GM21526 (cell line): ENCODE results near the gene SUMO4.

Experiments
- ATAC-seq: cut with Tn5 transposase; IDR thresholded peaks from one replicate; pipeline ENCODE4 v1.9.1; 2021; ENCODE audit warnings: moderate library complexity; ENCODE audit not compliant: unreplicated experiment, low FRiP score

The SUMO4 gene

DNA sequence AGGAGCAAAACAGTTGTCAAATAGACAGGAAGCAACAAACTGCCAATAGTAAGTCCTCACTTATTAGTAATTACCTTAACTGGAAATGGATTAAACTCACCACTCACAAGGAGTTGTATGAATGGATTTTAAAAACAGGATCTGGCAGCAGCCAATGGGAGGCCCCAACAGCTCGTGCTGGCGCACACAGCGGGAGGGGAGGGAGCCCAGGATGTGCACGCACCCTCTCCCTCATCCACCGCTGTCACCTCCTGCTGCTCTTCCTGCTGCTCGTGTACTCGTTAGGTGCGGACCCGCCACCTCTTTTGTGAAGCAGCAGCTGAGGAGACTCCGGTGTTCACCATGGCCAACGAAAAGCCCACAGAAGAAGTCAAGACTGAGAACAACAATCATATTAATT lies at the start of gene SUMO4:
SUMO4 (plus strand) TSS at position 213 of the 400 bp plus-strand sequence; CDS start at position 343, 130 bp downstream.
- no peak for ATAC-seq

DNA sequence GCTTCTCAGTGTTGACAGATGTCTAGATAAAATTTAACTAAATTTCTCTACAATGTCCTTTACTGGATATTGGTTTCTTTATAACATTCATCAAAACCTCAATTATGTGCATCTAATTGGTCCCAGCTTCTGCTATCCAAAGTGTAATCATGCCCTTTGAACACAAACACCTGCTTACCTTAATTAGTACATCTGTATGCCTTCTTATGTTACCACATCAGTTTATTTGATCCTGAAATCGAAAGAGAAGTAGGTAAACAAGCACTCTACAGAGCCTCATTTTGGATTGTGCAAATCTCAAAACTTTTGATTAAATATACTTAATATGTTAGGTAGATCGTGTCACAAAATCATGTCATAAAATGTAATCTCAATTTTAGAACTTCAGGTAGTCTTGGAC lies 46.1 kb upstream of the SUMO4 start:
- ATAC-seq = no peak

- ATAC-seq = no peak
Observed at GRCh38 chr6:149356081-149356750, 43.8 kb upstream of the SUMO4 start.

GRCh38 chr6:149357726-149358538 lies 42.1 kb upstream of the SUMO4 start:
- no peak for ATAC-seq

DNA sequence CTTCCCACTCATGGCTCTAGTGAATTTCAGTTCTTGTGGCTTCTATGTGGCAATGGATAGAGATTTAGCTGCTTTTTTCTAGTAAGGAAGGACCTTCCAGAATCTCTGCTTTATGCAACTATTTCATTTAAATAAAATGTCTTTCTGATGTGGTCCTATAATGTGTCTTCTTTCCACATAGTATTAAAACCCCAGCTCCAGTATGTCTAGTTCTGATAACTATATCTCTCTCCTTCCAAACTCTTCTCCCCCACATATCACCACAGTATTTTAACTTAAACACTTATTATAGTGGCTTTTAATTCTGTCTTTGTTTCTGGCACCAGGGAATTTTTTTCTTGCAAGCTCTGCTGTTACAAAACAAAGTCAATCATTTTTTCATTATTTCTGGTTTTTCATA lies 40.6 kb upstream of the SUMO4 start:
- no peak for ATAC-seq

DNA sequence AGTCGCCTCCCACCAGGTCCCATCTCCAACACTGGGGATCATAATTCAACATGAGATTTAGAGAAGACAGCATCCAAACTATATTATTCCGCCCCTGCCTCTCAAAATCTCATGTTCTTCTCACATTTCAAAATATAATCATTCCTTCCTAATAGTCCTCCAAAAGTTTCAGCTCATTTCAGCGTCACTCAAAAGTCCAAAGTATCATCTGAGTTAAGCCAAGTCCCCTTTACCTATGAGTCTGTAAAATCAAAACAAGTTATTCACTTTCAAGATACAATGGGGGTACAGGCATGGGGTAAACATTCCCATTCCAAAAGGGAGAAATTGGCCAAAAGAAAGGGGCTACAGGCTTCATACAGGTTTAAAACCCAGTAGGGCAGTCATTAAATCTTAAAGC lies 39.5 kb upstream of the SUMO4 start:
- no peak for ATAC-seq

DNA sequence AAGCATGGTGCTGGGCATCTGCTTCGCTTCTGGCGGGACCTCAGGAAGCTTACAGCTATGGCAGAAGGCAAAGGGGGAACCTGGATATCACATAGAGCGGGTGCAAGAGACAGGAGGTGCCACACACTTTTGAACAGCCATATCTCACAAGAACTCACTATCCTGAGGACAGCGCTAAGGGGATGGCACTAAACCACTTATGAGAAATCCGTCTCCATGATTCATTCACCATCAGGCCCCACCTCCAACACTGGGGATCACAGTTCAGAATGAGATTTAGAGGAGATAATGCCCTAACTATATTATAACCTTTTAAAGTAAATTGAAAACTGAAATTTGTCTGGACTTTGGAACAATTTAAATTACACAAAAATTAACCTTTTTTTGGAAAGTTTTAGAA lies 37.8 kb upstream of the SUMO4 start:
- ATAC-seq = no peak

GRCh38 chr6:149363154-149363553 lies 36.9 kb upstream of the SUMO4 start:
- no peak for ATAC-seq

GRCh38 chr6:149364557-149364956 lies 35.5 kb upstream of the SUMO4 start:
- no peak for ATAC-seq

- ATAC-seq = no peak
Observed at GRCh38 chr6:149365197-149365596, 34.9 kb upstream of the SUMO4 start.

- no peak for ATAC-seq
Observed at GRCh38 chr6:149366267-149366921, 33.7 kb upstream of the SUMO4 start.

GRCh38 chr6:149368065-149368464 lies 32.0 kb upstream of the SUMO4 start:
- ATAC-seq = no peak

- no peak for ATAC-seq
Observed at GRCh38 chr6:149371154-149371553, 28.9 kb upstream of the SUMO4 start.

DNA sequence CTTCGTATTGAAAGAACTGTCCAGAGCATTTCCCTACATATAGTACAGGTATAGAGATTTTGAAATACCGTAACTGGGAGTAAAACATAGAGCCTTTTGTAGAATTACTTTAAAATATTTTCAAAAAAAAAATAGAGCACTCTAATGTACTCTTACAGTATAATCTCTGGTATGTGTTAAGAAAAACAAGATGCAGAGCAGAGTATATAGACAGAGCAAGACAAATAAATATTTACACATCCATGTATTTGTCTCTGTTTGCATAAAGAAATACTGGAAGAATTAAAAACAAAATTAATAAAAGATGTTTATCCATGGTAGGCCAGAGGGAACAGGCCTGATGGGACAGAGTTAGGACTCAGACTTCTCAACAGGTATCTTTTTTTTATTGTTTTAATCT lies 28.0 kb upstream of the SUMO4 start:
- ATAC-seq = no peak

DNA sequence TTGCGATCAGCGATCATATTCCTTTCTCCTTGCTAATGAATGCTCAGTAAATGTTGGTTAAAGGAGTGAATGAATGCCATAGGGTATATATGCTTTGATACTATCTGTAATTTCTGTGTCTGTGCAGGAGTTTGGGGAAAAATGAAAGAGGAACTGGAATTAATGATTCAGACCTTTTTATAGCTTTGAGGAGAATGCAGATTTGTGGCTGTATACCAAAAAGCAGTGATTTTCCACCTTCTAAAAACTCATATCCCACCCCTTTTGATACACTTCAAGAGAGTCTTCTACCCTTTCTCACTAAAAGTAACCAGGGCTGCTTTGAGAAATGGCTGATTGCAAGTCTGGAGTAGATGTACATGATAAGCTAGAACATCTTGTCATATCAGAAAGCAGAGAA lies 26.6 kb upstream of the SUMO4 start:
- ATAC-seq = no peak

DNA sequence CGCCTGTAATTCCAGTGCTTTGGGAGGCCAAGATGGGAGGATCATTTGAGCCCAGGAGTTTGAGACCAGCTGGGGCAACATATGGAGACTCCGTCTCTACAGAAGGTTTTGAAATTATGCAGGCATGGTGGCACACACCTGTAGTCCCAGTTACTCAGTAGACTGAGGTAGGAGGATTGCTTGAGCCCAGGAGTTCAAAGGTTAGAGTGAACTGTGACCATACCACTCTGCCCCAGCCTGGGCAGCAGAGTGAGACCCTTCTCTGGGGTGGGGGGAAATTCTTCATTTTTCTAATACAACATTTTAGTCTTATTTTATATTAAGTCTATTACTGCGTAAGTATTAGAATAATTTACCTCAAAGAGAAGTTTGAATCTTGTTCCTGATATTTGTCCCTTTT lies 20.1 kb upstream of the SUMO4 start:
- no peak for ATAC-seq

DNA sequence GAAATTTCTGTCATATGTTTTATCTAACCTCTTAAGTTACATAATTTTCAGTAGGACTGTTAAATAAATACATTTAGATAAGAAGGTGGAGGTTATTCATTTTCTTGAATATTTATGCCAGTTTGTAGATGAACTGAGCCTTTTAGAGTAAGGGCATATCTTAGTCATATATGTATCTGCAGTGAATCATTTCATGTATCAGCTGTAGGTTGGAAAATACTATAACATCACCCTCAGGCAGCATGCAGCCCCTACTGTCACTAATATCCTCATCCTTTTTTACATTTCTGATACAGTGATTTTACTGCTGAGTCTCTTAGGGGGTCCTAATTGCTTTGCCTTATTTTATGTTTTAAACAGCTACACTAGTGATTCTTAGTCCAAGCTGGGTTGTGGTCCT lies 19.5 kb upstream of the SUMO4 start:
- no peak for ATAC-seq

GRCh38 chr6:149383371-149383770 lies 16.7 kb upstream of the SUMO4 start:
- ATAC-seq = no peak

DNA sequence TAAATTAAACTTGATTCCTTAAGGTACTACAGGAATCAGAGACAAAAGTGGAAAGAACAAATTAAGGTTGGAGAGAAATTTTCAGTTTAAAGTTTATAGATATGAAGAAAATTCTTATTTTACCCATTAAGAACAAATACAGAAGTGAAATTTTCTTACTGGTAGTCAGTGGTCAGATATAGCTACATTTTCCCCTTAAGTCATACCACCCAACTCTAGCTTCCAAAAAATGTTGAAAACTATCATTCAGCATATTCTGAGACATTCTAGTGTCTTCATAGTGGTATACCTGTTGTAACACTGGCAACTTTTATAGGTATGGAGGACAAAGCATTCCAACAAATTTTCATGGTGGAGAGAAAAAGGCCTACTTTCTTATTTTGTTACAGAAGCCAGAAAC lies 15.6 kb upstream of the SUMO4 start:
- no peak for ATAC-seq

DNA sequence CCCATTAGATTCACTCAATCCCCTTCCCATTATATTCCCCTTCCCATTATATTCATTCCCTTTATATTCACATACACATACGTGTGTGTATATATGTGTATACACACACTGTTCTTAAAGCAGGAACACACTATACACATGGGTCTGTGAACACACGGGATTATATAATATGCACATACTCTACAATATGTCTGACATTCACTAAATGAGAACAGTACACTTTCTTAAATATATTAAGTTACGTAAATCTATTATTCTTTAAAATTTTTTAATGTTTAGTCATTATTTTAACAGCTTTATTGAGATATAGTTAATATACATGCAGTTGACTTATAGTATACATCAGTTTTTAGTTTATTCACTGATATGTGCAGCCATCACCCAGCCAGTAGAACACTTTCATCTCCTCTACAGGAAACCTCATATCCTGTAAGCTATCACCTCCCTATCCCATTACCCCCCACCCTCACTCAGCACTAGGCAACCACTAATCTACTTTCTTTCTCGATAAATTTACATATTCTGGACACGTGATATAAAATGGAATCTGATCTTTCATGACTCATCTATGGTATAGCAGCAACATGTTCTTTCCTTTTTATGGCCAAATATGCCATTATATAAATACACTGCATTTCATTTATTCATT lies 13.9 kb upstream of the SUMO4 start:
- ATAC-seq = no peak
